GM19463 (cell line): ENCODE results near the gene NSF.
"Not testable (repeated sequence)": the region's sequence is repeated elsewhere in the genome, so short reads cannot be mapped to it uniquely, and the experiment has no call there.

Source experiments
- ATAC-seq: cut with Tn5 transposase; IDR thresholded peaks from one replicate; pipeline ENCODE4 v1.9.1; 2021; ENCODE audit warnings: mild to moderate bottlenecking, moderate library complexity; ENCODE audit not compliant: unreplicated experiment

Gene NSF

DNA sequence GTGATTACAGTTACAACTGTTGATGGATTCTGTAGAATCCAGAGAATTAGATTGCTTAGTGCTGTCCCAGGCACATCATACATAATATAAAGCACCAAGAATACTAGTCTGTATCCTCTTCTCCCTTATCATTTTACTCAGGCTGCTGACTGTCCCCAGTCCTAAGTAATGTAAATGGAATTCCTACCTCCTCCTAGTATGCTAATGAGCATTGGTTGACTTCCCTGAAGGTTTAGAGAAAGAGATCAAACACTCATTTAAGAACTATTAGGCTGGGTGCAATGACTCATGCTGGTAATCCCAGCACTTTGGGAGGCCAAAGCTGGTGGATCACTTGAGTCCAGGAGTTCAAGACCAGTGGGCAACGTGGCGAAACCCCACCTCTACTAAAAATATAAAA, 37.0 kb downstream of the NSF start:
- ATAC-seq: not testable (repeated sequence)

DNA sequence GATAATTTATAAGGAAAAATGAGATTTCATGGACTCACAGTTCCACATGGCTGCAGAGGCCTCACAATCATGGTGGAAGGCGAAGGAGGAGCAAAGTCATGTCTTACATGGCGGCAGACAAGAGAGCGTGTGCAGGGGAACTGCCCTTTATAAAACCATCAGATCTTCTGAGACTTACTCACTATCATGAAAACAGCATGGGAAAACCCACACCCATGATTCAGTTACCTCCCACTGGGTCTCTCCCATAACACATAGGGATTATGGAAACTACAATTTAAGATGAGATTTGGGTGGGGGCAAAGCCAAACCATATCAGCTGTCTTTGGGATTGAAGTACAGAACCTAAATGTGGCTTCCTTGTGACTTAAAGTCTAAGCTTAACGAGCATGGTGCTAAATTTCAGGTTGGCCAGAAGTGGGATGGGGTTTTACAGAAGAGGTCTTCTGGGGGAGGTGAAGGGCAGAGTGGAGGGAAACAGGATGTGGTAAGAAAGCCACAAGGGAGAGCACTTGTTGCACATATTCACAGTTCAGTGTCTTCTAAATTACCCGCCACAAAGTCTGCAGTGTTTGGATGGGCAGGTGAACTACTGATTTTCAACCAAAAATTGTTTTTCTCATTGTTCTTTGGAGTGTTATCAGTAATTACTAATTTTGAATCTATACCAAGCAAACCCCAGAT, 38.4 kb downstream of the NSF start:
- not testable (repeated sequence) for ATAC-seq

- ATAC-seq: not testable (repeated sequence)
Observed at GRCh38 chr17:46632146-46632545, 41.7 kb downstream of the NSF start.

GRCh38 chr17:46634844-46635243, 44.4 kb downstream of the NSF start:
- ATAC-seq: not testable (repeated sequence)

GRCh38 chr17:46641861-46642656, 51.6 kb downstream of the NSF start:
- ATAC-seq: not testable (repeated sequence)

- ATAC-seq: not testable (repeated sequence)
Observed at GRCh38 chr17:46647251-46647650, 56.8 kb downstream of the NSF start.

- ATAC-seq: not testable (repeated sequence)
Observed at GRCh38 chr17:46647688-46648278, 57.3 kb downstream of the NSF start.

- ATAC-seq: not testable (repeated sequence)
Observed at GRCh38 chr17:46649246-46649645, 58.8 kb downstream of the NSF start.

DNA sequence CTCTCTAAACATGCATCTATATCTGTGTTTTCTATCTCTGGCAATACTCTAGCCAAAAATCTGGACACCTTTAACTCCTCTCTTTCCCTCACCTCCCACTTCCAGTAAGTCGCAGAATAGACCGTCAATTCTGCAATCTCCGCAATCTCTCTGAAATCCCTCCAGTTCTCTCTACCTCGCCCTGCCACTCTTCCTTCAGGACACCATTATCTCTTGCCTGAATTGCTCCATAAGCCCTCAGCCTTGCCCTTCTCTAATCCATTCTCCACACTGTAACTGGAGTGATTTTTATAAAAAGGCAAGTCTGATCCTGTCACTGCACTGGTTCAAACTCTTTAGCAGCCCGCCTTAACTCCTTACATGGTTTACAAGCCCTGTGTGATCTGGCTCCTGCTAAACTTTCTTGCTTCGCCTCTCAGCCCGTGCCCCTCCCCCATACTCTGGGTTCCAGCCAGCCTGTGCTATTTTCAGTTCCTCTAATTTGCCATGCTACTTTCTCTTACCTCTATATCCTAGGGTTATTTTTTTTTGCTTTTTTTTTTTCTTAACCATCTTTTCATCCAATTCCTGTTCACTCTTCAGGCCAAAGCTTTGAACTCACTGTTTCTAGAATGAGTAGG, 61.7 kb downstream of the NSF start:
- not testable (repeated sequence) for ATAC-seq

DNA sequence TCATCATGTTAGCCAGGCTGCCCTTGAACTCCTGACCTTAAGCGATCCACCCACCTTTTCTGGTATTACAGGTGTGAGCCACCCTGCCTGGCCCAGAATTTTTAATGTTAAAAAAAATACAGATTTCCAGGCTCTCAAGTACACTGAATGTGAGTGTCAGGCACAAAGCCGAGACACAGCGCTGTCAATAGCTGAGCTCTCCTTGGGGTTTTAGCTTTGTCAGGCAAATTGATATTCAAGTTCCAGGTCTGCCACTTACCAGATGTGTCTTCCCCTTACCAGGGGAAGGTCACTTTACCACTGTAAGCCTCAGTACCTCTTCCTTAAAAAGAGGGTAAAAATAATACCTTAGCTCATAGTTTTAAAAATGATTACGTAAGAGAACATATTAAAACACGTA, 67.8 kb downstream of the NSF start:
- not testable (repeated sequence) for ATAC-seq

GRCh38 chr17:46659702-46660101, 69.2 kb downstream of the NSF start:
- ATAC-seq: not testable (repeated sequence)

DNA sequence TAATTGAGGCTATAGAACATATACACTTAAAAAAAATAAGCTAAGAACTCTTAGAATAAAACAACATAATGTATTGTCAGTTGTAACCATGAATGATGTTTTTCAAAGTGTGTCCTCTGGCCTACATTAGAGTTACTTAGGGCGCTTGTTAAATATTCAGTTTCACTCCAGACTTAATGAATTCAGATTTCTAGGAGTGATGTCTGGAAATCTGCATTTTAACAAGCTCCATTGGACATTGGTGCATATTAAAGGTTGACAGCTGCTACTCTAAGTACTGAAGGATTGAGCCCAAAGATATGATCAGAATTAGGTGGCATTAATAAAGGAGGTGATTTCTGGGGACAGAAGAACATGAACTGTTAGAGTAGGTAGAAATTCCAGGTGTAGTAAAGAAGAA, 72.7 kb downstream of the NSF start:
- not testable (repeated sequence) for ATAC-seq

DNA sequence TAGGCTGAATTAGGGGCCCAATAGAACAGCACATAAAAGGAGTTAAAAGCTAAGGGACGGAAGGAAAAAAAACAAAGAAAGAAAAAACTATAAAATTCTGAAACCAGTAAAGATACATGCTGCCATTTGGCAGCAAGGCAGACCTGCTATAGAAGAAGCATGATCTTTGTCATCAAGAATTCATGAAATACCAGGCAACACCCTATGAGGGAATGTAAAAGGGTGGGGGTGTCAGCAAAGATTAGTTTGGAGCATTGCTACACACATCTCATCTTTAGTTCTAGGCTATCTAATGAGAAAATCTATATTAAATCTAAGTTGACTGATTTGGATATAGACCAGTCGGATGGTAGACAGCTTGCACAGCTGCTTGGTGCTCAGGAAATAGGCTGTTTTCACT, 73.1 kb downstream of the NSF start:
- ATAC-seq: not testable (repeated sequence)

DNA sequence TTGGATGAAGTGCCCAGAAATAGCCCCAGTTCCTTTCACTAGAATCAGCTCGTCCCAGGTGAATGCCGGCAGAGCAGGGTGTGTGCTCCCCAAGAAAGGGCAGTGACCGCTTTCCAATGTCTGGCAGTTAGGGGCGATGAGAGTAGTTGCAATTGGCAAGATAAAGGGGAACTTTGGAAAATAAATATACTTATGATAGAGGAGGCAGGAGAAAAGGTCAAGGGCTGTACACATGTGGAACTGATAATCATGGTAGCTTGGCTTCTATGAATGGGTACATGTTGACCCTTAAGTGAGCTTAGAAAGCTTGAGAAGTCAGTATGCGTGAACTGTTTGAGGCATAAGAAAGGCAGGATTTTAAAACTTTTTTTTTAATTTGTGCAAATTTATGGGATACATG, 75.5 kb downstream of the NSF start:
- ATAC-seq: not testable (repeated sequence)

DNA sequence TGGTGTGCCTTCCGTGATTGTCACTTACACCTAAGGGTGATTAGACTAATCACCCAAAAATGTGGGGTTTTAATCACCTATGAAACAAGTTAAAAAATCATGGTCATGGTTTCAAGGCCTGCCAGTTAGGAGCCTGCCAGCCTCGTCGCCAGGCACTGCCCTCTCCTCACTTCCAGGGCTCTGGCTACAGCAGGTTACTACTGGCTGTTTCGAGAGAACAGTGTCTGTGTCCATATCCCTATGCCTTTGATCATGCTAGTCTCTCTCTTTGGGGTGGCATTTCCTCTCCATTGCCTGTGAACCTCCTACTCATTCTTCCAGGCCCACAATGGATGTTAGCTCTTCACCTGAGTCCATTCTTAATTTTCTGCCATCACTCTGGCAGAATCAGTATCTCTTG, 80.3 kb downstream of the NSF start:
- not testable (repeated sequence) for ATAC-seq

DNA sequence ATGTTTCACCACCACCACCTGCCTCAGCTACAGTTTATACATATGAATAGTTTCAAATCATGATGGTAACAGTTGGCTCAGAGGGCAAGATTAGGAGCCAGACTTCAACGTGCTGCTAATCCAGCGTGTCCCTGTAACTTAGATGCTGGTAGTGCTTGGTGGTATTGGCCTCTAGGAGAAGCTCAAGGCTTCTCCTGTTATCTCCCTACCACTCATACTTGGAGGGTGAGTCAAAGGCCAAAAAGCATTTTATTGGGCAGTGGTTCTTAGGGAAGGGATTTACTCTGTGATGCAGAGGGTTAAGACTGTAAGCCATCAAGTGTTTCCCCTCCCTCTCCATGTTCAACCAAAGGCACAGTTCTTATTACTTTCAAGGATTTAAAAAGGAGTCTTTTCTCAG, 82.3 kb downstream of the NSF start:
- ATAC-seq: not testable (repeated sequence)

- not testable (repeated sequence) for ATAC-seq
Observed at GRCh38 chr17:46677819-46678218, 87.3 kb downstream of the NSF start.

- not testable (repeated sequence) for ATAC-seq
Observed at GRCh38 chr17:46683653-46684052, 93.2 kb downstream of the NSF start.

GRCh38 chr17:46685284-46685683, 94.8 kb downstream of the NSF start:
- ATAC-seq: not testable (repeated sequence)

GRCh38 chr17:46692196-46692595, 101.7 kb downstream of the NSF start:
- ATAC-seq: not testable (repeated sequence)

- ATAC-seq: not testable (repeated sequence)
Observed at GRCh38 chr17:46693283-46693682, 102.8 kb downstream of the NSF start.
